Activated T-helper 9 cell treated with anti-CD3 and anti-CD28 coated beads, Interleukin-2, amount 50 U/mL, for 16 hours (primary cell): Measurements from ENCODE around the gene ARSG.
"Not testable (repeated sequence)": the region's sequence is repeated elsewhere in the genome, so short reads cannot be mapped to it uniquely, and the experiment has no call there.

Source experiments
- DNase-seq: peaks from one replicate; pipeline ENCODE4 v3.0.0-alpha.2; 2020; ENCODE audit warnings: low read depth

The ARSG gene

GRCh38 chr17:68398691-68399637 is 107.7 kb downstream of the ARSG start:
- DNase-seq: no peak

GRCh38 chr17:68399638-68400403 is 108.5 kb downstream of the ARSG start:
- DNase-seq: peak; percentile 10

GRCh38 chr17:68400404-68400735 is 109.1 kb downstream of the ARSG start:
- no peak for DNase-seq

GRCh38 chr17:68401288-68401687 is 110.0 kb downstream of the ARSG start:
- DNase-seq: no peak

- no peak for DNase-seq
These were observed 111.8 kb downstream of the ARSG start for GRCh38 chr17:68403122-68403521.

GRCh38 chr17:68403837-68404236 is 112.5 kb downstream of the ARSG start:
- not testable (repeated sequence) for DNase-seq

GRCh38 chr17:68407656-68408055 is 116.4 kb downstream of the ARSG start:
- not testable (repeated sequence) for DNase-seq

- peak; percentile 27 for DNase-seq
These were observed 122.6 kb downstream of the ARSG start for GRCh38 chr17:68413597-68414560.

- DNase-seq: not testable (repeated sequence)
These were observed 123.6 kb downstream of the ARSG start for GRCh38 chr17:68414901-68415300.

- no peak for DNase-seq
These were observed 126.0 kb downstream of the ARSG start for GRCh38 chr17:68417317-68417716.

- no peak for DNase-seq
These were observed 127.6 kb downstream of the ARSG start for GRCh38 chr17:68418876-68419275.

GRCh38 chr17:68420065-68420464 is 128.8 kb downstream of the ARSG start:
- DNase-seq: no peak

GRCh38 chr17:68421486-68421885 is 130.2 kb downstream of the ARSG start:
- no peak for DNase-seq

- DNase-seq: no peak
These were observed 131.5 kb downstream of the ARSG start for GRCh38 chr17:68422821-68423220.

- DNase-seq: no peak
These were observed 132.0 kb downstream of the ARSG start for GRCh38 chr17:68423251-68423650.

GRCh38 chr17:68424203-68424602 is 132.9 kb downstream of the ARSG start:
- DNase-seq: no peak

- no peak for DNase-seq
These were observed 133.6 kb downstream of the ARSG start for GRCh38 chr17:68424861-68425260.

GRCh38 chr17:68425979-68426378 is 134.7 kb downstream of the ARSG start:
- no peak for DNase-seq

- no peak for DNase-seq
These were observed 136.3 kb downstream of the ARSG start for GRCh38 chr17:68427575-68427974.

- DNase-seq: no peak
These were observed 137.3 kb downstream of the ARSG start for GRCh38 chr17:68428498-68429172.

- no peak for DNase-seq
These were observed 138.6 kb downstream of the ARSG start for GRCh38 chr17:68429881-68430280.
